Sigmoid colon (tissue), 7 donors: Measurements from ENCODE around the gene HDAC4. TPM values are rescaled to one million over a fixed set of nuclear protein-coding genes. Genes with fewer than 3 reads are reported as not detected.

ENCODE experiments used
- DNase-seq: peaks from one replicate; pipeline ENCODE4 v3.0.0-alpha.2; 2019
- H3K27ac ChIP-seq, 4 donors: fragments of 200-600 bp; sonication (generic); one replicate each; pipeline ENCODE4 v1.5.1; 2016 to 2019; ENCODE audit warnings: mild to moderate bottlenecking in 1 of 4
- H3K27me3 ChIP-seq, 3 donors: fragments of 200-600 bp; sonication (generic); one replicate each; pipeline ENCODE4 v1.5.1; 2019; ENCODE audit warnings: mild to moderate bottlenecking in 1 of 3
- H3K36me3 ChIP-seq, 4 donors: fragments of 200-600 bp; sonication (generic); one replicate each; pipeline ENCODE4 v1.5.1; 2016 to 2019
- H3K4me1 ChIP-seq, 4 donors: fragments of 200-600 bp; sonication (generic); one replicate each; pipeline ENCODE4 v1.5.1; 2017 to 2019
- H3K4me3 ChIP-seq, 4 donors: fragments of 200-600 bp; sonication (generic); one replicate each; pipeline ENCODE4 v1.5.1; 2017 to 2019; ENCODE audit warnings: mild to moderate bottlenecking in 2 of 4, moderate library complexity in 1 of 4
- H3K9me3 ChIP-seq, 4 donors: fragments of 200-600 bp in 3 of 4; sonication (generic) in 3 of 4; one replicate each; pipeline versions ENCODE4 v1.5.1 to v1.6.1; 2013 to 2019
- EP300 ChIP-seq, 4 donors: sonication (generic); formaldehyde crosslinking; IDR thresholded peaks; one replicate each; pipeline ENCODE4 v1.6.1; 2017; ENCODE audit warnings: antibody characterized with exemption in 4 of 4
- POLR2A ChIP-seq, 2 donors: fragments of 450-650 bp; IDR thresholded peaks; one replicate each; pipeline ENCODE4 v1.6.1; 2016; ENCODE audit warnings: antibody characterized with exemption in 2 of 2, mild to moderate bottlenecking in 2 of 2, moderate library complexity in 2 of 2
- POLR2AphosphoS5 ChIP-seq, 4 donors: sonication (generic); formaldehyde crosslinking; IDR thresholded peaks; one replicate each; pipeline ENCODE4 v1.6.1; 2017; ENCODE audit warnings: antibody characterized with exemption in 4 of 4
- WGBS, 2 donors: extraction: QIAGEN DNeasy Blood & Tissue Kit; methylation state at CpG; one replicate each; pipeline ENCODE4 v1.1.7; 2013; 5-methylcytosine and 5-hydroxymethylcytosine counted together
- intact Hi-C: fragments of 100-400 bp; cut with DNase I; formaldehyde crosslinking; loops from one replicate; pipeline ENCODE4 v1.15.1; 2023
- polyA plus RNA-seq, 3 donors: library from polyadenylated mRNA; stranded (reverse); fragments of 200-250 nt; gene quantifications; one replicate each; pipeline ENCODE4 v1.2.3, GENCODE V29; 2013
- total RNA-seq, 4 donors: library from RNA; depleted of rRNA; stranded (reverse); fragments of >200 nt; gene quantifications; one replicate each; pipeline ENCODE4 v1.1.0, GENCODE V29; 2016
- TF ChIP-seq, protein P1 (sequence below), 4 experiments: fragments of 450-650 bp in 3 of 4; fragments of 200-600 bp in 1 of 4; IDR thresholded peaks; one replicate each; pipeline ENCODE4 v1.5.1; 2016 to 2019; ENCODE audit warnings: antibody characterized with exemption in 4 of 4, mild to moderate bottlenecking in 3 of 4, moderate library complexity in 2 of 4
- donor health status: healthy with polysubstance abuse.
- donor health status: Bipolar disorder and iron deficiency.
- donor health status: healthy.

The HDAC4 gene
- total and polyA plus RNA-seq, 7 donors = 1.8 to 196 (median 77.0) TPM

DNA sequence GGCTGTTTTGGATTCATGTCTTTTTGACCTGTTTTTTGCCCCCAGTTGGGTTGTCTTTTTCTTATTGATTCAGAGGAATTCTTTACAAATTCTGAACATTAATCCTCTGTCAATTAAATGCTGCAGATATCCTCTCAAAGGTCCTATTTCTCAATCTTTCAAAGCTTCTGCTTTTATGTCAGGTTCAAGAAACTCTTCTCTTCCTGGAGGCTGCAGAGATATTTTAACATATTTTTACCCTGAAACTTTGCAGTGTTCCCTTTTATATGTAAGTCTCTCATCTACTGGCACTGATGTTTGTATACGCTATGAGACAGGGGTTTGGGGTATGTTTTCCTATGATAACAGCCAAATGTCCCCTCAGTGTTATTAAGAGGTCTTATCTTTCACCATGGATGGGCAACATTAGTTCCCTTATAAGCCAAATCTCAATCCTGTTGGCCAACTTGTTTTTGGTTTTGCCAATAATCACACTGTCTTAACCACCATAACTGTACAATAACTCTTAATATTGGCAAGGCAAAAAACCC, 159.3 kb downstream of the HDAC4 start:
- Histone ChIP-seq H3K27me3 (no peaks in the 10 kb centered on the region), H3K4me1 (peaks cover 0 to 86% (median 73%) of the 10 kb centered on the region in 4 donors), H3K36me3 (no peaks in the 10 kb centered on the region), H3K9me3 (no peaks in the 10 kb centered on the region), H3K4me3 (no peak overlapping the region), H3K27ac (peak overlapping the region; percentile 68 to 89 (median 83))
- WGBS, 2 donors = 85 to 95% methylated on average over 1 of the region's 1 CpG
- no peak for DNase-seq
- intact Hi-C loops = no loop called here
- TF ChIP-seq POLR2AphosphoS5 (IDR thresholded peaks at IDR 0.05) (no peak), POLR2A (IDR thresholded peaks at IDR 0.05) (no peak), EP300 (IDR thresholded peaks at IDR 0.05) (no peak)
- TF ChIP-seq, protein P1, sequence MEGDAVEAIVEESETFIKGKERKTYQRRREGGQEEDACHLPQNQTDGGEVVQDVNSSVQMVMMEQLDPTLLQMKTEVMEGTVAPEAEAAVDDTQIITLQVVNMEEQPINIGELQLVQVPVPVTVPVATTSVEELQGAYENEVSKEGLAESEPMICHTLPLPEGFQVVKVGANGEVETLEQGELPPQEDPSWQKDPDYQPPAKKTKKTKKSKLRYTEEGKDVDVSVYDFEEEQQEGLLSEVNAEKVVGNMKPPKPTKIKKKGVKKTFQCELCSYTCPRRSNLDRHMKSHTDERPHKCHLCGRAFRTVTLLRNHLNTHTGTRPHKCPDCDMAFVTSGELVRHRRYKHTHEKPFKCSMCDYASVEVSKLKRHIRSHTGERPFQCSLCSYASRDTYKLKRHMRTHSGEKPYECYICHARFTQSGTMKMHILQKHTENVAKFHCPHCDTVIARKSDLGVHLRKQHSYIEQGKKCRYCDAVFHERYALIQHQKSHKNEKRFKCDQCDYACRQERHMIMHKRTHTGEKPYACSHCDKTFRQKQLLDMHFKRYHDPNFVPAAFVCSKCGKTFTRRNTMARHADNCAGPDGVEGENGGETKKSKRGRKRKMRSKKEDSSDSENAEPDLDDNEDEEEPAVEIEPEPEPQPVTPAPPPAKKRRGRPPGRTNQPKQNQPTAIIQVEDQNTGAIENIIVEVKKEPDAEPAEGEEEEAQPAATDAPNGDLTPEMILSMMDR (IDR thresholded peaks at IDR 0.05) = no peak

GRCh38 chr2:239240414-239240881, 160.4 kb downstream of the HDAC4 start:
- intact Hi-C loops = no loop called here
- Histone ChIP-seq H3K4me3 (peak overlapping the region in 2 of 4 donors; percentile 27 to 30), H3K27me3 (no peaks in the 10 kb centered on the region), H3K27ac (peak overlapping the region; percentile 68 to 89 (median 83)), H3K36me3 (peaks cover 0 to 7% (median under 1%) of the 10 kb centered on the region in 4 donors), H3K9me3 (no peaks in the 10 kb centered on the region), H3K4me1 (peaks cover 0 to 85% (median 66%) of the 10 kb centered on the region in 4 donors)
- DNase-seq = peak; percentile 88
- TF ChIP-seq POLR2AphosphoS5 (IDR thresholded peaks at IDR 0.05) (peak; percentile 46 to 84 (median 61)), EP300 (IDR thresholded peaks at IDR 0.05) (peak; percentile 25 to 94 (median 80)), POLR2A (IDR thresholded peaks at IDR 0.05) (no peak)
- TF ChIP-seq, protein P1 (IDR thresholded peaks at IDR 0.05) = no peak
- 72 to 85% methylated on average over 15 of the region's 15 CpGs for WGBS, 2 donors

GRCh38 chr2:239239607-239240413, 161.0 kb downstream of the HDAC4 start:
- Histone ChIP-seq H3K9me3 (no peaks in the 10 kb centered on the region), H3K36me3 (peaks cover 0 to 13% (median 3%) of the 10 kb centered on the region in 4 donors), H3K27me3 (no peaks in the 10 kb centered on the region), H3K4me3 (peak overlapping the region in 3 of 4 donors; percentile 19 to 30 (median 27)), H3K27ac (peak overlapping the region; percentile 68 to 89 (median 83)), H3K4me1 (peaks cover 0 to 85% (median 65%) of the 10 kb centered on the region in 4 donors)
- intact Hi-C loops = no loop called here
- TF ChIP-seq, protein P1 (IDR thresholded peaks at IDR 0.05) = no peak
- TF ChIP-seq POLR2A (IDR thresholded peaks at IDR 0.05) (no peak), POLR2AphosphoS5 (IDR thresholded peaks at IDR 0.05) (peak; percentile 29 to 85 (median 64)), EP300 (IDR thresholded peaks at IDR 0.05) (peak in 1 of 4 donors; percentile 15)
- whole genome bisulfite sequencing, 2 donors = 77 to 85% methylated on average over 29 of the region's 29 CpGs
- peak; percentile 77 for DNase-seq

GRCh38 chr2:239238839-239239606, 161.8 kb downstream of the HDAC4 start:
- Histone ChIP-seq H3K36me3 (peaks cover 0 to 19% (median 3%) of the 10 kb centered on the region in 4 donors), H3K27me3 (no peaks in the 10 kb centered on the region), H3K27ac (peak overlapping the region; percentile 68 to 89 (median 83)), H3K4me1 (peaks cover 0 to 84% (median 61%) of the 10 kb centered on the region in 4 donors), H3K4me3 (no peak overlapping the region), H3K9me3 (no peaks in the 10 kb centered on the region)
- WGBS, 2 donors = 91% methylated on average over 15 of the region's 15 CpGs
- intact Hi-C loops = no loop called here
- DNase-seq = peak; percentile 61
- TF ChIP-seq POLR2AphosphoS5 (IDR thresholded peaks at IDR 0.05) (no peak), POLR2A (IDR thresholded peaks at IDR 0.05) (no peak), EP300 (IDR thresholded peaks at IDR 0.05) (no peak)
- TF ChIP-seq, protein P1 (IDR thresholded peaks at IDR 0.05) = no peak
